Globus pallidus (tissue), 1 donor: ENCODE results near the gene TMEM121.
"Not testable (repeated sequence)": the region's sequence is repeated elsewhere in the genome, so short reads cannot be mapped to it uniquely, and the experiment has no call there.

Experiments used
- DNase-seq: peaks from one replicate; pipeline ENCODE4 v3.0.0-alpha.2; 2015; ENCODE audit warnings: low spot score

The TMEM121 gene

DNA sequence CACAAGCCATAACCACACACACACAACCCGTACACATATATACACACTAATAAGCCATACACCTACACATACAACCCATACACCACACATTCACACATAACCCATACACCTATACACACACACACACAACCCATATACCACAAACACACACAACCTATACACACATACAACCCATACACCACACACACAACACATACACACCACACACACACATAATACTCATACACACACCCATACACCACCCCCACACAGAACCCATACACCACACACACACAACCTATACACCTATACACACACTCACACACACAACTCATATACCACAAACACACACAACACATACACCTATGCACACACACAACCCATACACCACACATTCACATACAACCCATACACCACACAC lies 44.1 kb downstream of the TMEM121 start:
- no peak for DNase-seq

GRCh38 chr14:105571181-105571951 lies 45.0 kb downstream of the TMEM121 start:
- DNase-seq, result not testable (repeated sequence)

DNA sequence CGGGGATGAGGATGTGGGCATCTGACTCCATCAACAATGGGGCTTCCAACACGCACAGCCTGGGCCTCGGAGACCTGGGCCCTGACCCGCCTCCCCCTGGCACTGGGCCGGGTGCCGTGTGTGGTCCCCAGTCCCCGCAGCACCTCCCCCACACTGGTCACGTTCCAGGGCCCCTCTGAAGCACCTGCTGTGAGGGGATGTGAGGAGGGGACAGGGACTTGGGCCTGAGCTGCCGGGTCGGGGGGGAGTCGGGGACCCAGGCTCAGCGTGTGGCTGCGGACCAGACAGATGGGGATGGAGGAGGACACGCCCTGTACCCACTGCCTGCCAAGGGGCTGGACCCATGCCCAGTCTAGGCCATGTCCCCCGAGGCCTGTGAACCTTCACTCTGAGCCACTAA lies 45.7 kb downstream of the TMEM121 start:
- not testable (repeated sequence) for DNase-seq

GRCh38 chr14:105573841-105574240 lies 47.5 kb downstream of the TMEM121 start:
- not testable (repeated sequence) for DNase-seq

DNA sequence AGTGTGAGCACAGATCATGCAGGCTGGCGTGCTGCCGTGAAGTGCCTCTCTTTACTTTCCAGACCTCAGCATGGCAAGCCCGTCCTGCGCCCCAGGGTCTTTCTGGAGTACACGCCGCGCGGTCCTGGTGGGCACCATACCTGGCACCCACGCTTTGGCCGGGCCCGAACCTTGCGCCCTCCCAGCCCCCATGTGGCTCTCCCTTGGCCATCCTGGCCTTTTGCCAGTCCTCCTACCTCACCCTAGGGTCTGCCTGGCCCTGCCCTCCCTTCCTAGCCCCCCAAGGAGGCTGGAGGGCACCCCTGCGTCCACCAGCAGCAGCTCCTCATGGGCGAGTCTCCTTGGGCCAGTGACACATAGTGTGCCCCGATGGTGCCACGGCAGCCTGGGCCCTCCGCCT lies 48.0 kb downstream of the TMEM121 start:
- not testable (repeated sequence) for DNase-seq

DNA sequence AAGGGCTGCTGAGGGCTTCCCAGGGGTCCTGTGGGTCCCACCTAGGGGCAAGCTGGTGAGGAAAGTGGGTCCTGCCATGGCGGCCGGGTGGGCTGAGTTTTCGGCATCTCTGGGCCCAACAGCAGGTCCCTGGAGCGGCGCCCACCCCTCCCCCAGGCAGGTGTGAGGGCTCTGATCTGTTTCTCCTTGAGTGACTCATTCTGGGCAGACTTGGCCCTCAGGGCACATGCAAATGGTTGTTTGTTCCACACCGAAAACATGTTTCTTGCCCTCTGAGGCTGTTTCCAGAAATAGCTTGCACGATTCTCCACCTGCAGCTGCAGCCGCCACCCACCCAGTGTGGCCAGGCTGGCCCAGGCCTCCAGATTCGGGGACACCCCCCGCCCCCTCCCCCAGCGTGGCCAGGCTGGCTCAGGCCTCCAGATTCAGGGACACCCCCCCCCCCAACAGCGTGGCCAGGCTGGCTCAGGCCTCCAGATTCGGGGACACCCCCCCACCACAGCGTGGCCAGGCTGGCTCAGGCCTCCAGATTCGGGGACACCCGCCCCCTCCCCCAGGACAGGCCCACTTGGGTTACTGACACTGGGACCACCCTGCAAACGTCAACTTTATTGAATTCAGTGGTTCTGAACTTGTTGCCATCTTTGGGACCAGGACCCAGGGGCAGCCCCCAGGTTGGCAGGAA lies 48.8 kb downstream of the TMEM121 start:
- DNase-seq, result not testable (repeated sequence)

GRCh38 chr14:105576525-105577088 lies 50.2 kb downstream of the TMEM121 start:
- DNase-seq, result no peak

DNA sequence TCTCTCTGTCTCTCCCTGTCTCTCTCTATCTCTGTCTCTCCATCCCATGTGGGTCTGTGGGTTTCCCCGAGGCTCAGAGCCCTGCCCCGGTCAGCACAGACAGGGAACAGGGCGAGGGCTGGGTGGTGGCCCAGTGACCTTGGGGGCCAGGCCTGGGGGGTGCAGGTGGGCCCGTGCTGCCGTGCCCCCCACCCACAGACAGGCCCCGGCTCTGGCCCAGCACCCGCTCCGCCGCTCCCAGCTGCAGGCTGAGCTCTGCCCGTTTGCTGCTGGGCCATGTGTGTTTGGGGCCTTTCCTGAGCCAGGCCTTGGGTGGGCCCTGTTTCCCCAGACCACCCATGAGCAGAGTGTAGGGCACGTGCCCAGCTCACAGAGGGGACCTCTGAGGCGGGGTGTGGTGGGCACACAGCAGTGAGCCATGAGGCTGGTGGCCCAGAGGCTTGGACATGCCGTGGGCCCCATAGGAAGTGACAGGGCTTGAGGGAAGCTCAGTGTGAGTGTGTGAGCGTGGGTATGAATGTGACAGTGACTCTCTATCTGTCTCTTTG lies 51.0 kb downstream of the TMEM121 start:
- DNase-seq, result no peak

DNA sequence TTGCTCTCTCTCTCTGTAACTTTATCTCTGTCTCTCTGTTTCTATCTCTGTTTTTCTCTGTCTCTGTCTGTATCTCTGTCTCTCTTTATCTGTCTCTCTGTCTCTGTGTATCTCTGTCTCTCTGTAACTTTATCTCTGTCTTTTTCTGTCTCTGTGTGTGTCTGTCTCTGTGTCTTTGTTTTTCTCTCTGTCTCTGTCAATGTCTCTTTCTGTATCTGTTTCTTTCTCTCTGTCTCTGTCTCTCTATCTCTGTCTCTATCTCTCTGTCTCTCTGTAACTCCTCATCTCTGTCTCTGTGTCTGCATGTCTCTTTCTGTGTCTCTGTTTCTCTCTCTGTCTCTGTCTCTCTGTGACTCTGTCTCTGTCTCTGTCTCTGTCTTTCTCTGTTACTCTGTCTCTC lies 51.7 kb downstream of the TMEM121 start:
- no peak for DNase-seq

DNA sequence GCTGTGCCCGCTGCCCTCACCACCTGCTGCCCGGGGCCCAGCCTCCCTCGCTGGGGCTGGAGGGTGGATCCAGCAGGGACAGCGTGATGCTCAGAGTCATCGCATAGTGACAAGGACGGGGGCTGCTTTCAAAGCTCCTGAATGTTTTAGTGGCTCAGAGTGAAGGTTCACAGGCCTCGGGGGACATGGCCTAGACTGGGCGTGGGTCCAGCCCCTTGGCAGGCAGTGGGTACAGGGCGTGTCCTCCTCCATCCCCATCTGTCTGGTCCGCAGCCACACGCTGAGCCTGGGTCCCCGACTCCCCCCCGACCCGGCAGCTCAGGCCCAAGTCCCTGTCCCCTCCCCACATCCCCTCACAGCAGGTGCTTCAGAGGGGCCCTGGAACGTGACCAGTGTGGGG lies 52.8 kb downstream of the TMEM121 start:
- not testable (repeated sequence) for DNase-seq
